ENCODE data around the gene ALDH1L1. TPM values are rescaled to one million over a fixed set of nuclear protein-coding genes. Genes with fewer than 3 reads are reported as not detected.
"Not testable (repeated sequence)": the region's sequence is repeated elsewhere in the genome, so short reads cannot be mapped to it uniquely, and the experiment has no call there.

The ALDH1L1 gene
- total RNA-seq, 4 donors from 2014 or later: 5.9 to 32.2 (median 16.1) TPM

- Histone ChIP-seq H3K27me3 (no peaks in the 10 kb centered on the region), H3K4me1 (peaks cover 3 to 5% (median 4%) of the 10 kb centered on the region in 4 donors), H3K9me3 (peaks cover 8 to 16% of the 10 kb centered on the region in 2 donors), H3K4me3 (no peak overlapping the region), H3K27ac (no peak overlapping the region), H3K36me3 (no peaks in the 10 kb centered on the region)
- TF ChIP-seq POLR2A (IDR thresholded peaks at IDR 0.05) (no peak), POLR2AphosphoS5 (IDR thresholded peaks at IDR 0.05) (no peak), EP300 (IDR thresholded peaks at IDR 0.05; ENCODE audit: low read depth) (no peak)
- TF ChIP-seq, protein P1, sequence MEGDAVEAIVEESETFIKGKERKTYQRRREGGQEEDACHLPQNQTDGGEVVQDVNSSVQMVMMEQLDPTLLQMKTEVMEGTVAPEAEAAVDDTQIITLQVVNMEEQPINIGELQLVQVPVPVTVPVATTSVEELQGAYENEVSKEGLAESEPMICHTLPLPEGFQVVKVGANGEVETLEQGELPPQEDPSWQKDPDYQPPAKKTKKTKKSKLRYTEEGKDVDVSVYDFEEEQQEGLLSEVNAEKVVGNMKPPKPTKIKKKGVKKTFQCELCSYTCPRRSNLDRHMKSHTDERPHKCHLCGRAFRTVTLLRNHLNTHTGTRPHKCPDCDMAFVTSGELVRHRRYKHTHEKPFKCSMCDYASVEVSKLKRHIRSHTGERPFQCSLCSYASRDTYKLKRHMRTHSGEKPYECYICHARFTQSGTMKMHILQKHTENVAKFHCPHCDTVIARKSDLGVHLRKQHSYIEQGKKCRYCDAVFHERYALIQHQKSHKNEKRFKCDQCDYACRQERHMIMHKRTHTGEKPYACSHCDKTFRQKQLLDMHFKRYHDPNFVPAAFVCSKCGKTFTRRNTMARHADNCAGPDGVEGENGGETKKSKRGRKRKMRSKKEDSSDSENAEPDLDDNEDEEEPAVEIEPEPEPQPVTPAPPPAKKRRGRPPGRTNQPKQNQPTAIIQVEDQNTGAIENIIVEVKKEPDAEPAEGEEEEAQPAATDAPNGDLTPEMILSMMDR (IDR thresholded peaks at IDR 0.05): no peak
- intact Hi-C loops (cut with DNase I; ENCODE audit: low total_unique reads): no loop called here
- DNase-seq: no peak
- in situ Hi-C loops (cut with MboI; ENCODE audit: low pct_ligation_motif_present in 1 of 4, low pct_unique_long_range_greater_than_20kb in 1 of 4, low sequenced_read_pairs in 3 of 4): no loop called here
Measured at GRCh38 chr3:126097801-126098200, 82.6 kb downstream of the ALDH1L1 start.

- in situ Hi-C loops (cut with MboI; ENCODE audit: low pct_ligation_motif_present in 1 of 4, low pct_unique_long_range_greater_than_20kb in 1 of 4, low sequenced_read_pairs in 3 of 4); H3K27me3 ChIP-seq; H3K27ac ChIP-seq; DNase-seq; intact Hi-C loops (cut with DNase I; ENCODE audit: low total_unique reads); H3K4me3 ChIP-seq; H3K4me1 ChIP-seq; H3K36me3 ChIP-seq: not testable (repeated sequence)
- H3K9me3 ChIP-seq: peaks cover 8 to 16% of the 10 kb centered on the region in 2 donors
- 60 to 80% methylated on average over 4 to 6 of the region's 6 CpGs for WGBS, 2 donors (ENCODE audit: low coverage in 1 of 2)
Measured at GRCh38 chr3:126096274-126096673, 84.1 kb downstream of the ALDH1L1 start.

- in situ Hi-C loops (cut with MboI; ENCODE audit: low pct_ligation_motif_present in 1 of 4, low pct_unique_long_range_greater_than_20kb in 1 of 4, low sequenced_read_pairs in 3 of 4); DNase-seq; H3K4me3 ChIP-seq; intact Hi-C loops (cut with DNase I; ENCODE audit: low total_unique reads); H3K27me3 ChIP-seq; H3K4me1 ChIP-seq; H3K36me3 ChIP-seq; H3K27ac ChIP-seq: not testable (repeated sequence)
- peaks cover 8 to 16% of the 10 kb centered on the region in 2 donors for H3K9me3 ChIP-seq
- WGBS, 2 donors (ENCODE audit: low coverage in 1 of 2): 90 to 95% methylated on average over 2 to 5 of the region's 5 CpGs
Measured at GRCh38 chr3:126092128-126092527, 88.3 kb downstream of the ALDH1L1 start.

DNA sequence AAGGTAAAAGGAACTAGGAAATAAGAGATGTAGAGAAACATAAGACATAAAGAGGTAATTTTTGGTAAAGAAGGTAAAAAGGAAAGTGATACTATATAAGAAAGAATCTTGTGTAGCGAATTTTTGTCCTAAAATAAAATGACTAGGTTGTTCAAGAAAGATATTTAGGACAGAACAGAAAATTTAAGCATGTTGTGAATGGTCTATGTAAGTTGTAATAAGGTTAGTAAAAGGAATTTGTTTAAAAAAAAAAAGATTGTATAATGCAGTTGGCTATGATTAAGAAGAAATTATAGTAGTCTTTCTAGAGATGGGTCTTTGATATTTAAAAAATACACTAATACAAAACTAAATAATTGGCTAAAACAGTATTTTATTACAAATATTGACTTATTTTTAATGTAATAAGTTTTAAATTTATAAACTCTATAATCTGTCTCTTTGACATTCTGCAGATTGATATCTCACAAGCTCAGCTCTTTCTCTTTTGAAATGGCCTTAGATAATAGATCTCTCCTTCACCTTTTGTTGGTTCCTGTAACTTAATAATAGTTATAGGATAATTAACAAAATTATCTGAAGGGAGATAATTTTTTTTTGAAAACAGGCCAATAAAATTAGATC is 92.7 kb downstream of the ALDH1L1 start:
- H3K4me3 ChIP-seq: no peak overlapping the region
- no peak for DNase-seq
- intact Hi-C loops (cut with DNase I; ENCODE audit: low total_unique reads) (loop anchor here (10.0 kb wide), 1 partner anchor 93 kb away; no protein-coding TSS in a partner anchor), in situ Hi-C loops (cut with MboI; ENCODE audit: low pct_ligation_motif_present in 1 of 4, low pct_unique_long_range_greater_than_20kb in 1 of 4, low sequenced_read_pairs in 3 of 4) (no loop called here)
- H3K27me3 ChIP-seq: no peaks in the 10 kb centered on the region
- 87 to 88% methylated on average over 1 of the region's 1 CpG for WGBS, 2 donors (ENCODE audit: low coverage in 1 of 2)
- no peak for TF ChIP-seq POLR2AphosphoS5 (IDR thresholded peaks at IDR 0.05)
- TF ChIP-seq, protein P1 (IDR thresholded peaks at IDR 0.05): no peak
- peaks cover 5 to 14% (median 7%) of the 10 kb centered on the region in 4 donors for H3K4me1 ChIP-seq
- no peak overlapping the region for H3K27ac ChIP-seq
- H3K9me3 ChIP-seq: no peaks in the 10 kb centered on the region
- H3K36me3 ChIP-seq: no peaks in the 10 kb centered on the region

DNA sequence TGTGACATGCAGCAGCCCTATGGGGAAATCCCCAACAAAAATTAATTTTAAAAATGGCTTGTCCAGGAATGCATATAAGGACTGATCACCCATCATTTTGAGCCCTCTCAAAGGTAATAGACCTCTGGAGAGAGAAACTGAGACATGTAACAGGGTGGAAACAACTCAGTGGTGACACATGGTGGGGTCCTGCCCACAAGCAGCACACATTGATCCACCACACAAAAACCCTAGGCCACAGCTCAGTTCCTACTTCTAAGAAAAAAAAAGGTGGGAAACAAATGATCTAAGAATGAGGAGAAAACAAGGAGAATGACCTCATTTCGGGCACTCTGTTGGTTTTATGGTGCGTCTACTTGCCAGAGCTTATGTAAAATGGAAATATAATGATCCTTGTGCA is 94.5 kb downstream of the ALDH1L1 start:
- DNase-seq: no peak
- Histone ChIP-seq H3K27me3 (no peaks in the 10 kb centered on the region), H3K36me3 (no peaks in the 10 kb centered on the region), H3K9me3 (no peaks in the 10 kb centered on the region), H3K4me1 (peaks cover 5 to 14% (median 7%) of the 10 kb centered on the region in 4 donors), H3K4me3 (no peak overlapping the region), H3K27ac (no peak overlapping the region)
- in situ Hi-C loops (cut with MboI; ENCODE audit: low pct_ligation_motif_present in 1 of 4, low pct_unique_long_range_greater_than_20kb in 1 of 4, low sequenced_read_pairs in 3 of 4): no loop called here
- no peak for TF ChIP-seq POLR2A (IDR thresholded peaks at IDR 0.05)
- no peak for TF ChIP-seq POLR2AphosphoS5 (IDR thresholded peaks at IDR 0.05)
- TF ChIP-seq EP300 (IDR thresholded peaks at IDR 0.05; ENCODE audit: low read depth): no peak
- TF ChIP-seq, protein P1 (IDR thresholded peaks at IDR 0.05): no peak
- intact Hi-C loops (cut with DNase I; ENCODE audit: low total_unique reads): loop anchor here (10.0 kb wide), 1 partner anchor 91 kb away; no protein-coding TSS in a partner anchor
- 65 to 87% methylated on average over 2 of the region's 2 CpGs for WGBS, 2 donors (ENCODE audit: low coverage in 1 of 2)

All from transverse colon (tissue), 4 donors.